HL-60/S4 treated with retinoic acid at 250 ng/mL for 4 days and 3 days (cell line): ENCODE results near the gene AIF1L.
"Not testable (repeated sequence)": the region's sequence is repeated elsewhere in the genome, so short reads cannot be mapped to it uniquely, and the experiment has no call there.

ENCODE experiments used
- in situ Hi-C: fragments of 300-500 bp; cut with MboI; formaldehyde crosslinking; loops from 2 replicates; pipeline ENCODE4 v1.7.0; 2022; ENCODE audit warnings: low sequenced_read_pairs

Gene AIF1L

DNA sequence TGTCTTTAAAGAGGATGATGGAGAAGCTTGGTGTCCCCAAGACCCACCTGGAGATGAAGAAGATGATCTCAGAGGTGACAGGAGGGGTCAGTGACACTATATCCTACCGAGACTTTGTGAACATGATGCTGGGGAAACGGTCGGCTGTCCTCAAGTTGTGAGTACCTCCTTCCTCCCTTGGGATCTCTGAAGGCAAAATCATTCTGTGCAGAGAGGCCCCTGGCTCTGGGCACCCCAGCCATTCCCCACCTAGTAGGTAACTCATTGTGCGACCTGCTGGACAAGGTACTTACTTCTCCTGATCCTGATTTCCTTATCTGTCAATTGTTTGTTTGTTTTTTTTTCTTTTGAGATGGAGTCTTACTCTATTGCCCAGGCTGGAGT is 21.4 kb downstream of the AIF1L start:
- in situ Hi-C loops, result no loop called here

DNA sequence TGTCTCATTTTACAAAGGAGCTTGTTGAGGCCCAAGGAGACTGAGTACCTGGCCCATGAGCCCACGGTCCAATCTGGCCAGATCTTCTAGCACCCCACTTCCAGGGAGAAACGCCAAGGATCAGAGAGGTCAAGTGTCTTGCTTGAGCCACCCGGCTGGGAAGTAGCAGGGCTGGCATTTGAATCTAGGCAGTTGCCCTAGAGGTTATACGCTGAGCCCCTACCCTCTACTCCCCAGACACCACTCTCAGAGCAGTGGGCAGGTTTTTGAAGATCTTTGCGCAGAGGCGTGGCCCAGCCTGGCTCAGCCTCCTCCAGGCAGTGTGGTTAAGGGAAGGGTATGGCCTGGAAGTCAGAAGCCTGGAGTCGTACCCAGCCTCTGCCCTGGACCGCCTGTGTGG is 23.3 kb downstream of the AIF1L start:
- in situ Hi-C loops, result no loop called here

DNA sequence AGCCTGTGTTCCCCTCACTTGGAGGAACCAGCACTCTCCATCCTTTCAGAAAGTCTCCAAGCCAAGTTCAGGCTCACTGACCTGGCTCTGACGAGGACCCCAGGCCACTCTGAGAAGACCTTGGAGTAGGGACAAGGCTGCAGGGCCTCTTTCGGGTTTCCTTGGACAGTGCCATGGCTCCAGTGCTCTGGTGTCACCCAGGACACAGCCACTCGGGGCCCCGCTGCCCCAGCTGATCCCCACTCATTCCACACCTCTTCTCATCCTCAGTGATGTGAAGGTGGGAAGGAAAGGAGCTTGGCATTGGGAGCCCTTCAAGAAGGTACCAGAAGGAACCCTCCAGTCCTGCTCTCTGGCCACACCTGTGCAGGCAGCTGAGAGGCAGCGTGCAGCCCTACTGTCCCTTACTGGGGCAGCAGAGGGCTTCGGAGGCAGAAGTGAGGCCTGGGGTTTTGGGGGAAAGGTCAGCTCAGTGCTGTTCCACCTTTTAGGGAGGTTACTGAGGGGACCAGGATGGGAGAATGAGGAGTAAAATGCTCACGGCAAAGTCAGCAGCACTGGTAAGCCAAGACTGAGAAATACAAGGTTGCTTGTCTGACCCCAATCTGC is 24.4 kb downstream of the AIF1L start:
- in situ Hi-C loops, result no loop called here

DNA sequence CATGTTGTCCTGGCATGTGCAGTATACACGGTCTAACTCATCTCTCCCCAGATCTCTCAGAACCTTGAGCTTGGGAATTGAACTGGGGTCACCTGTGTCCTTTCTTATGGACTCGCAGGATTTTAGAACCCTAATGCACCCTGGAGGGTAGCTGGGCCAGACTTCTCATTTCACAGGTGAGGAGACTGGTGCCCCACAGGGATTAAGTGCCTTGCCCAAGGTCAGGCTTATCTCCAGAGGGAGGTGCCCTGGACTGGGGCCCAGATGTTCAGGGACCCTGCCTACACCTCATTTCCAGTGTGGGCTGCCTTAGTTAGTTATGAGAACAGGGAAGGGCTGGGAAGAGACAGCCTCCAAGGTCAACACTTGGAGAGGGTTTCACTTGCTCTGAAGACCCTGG is 25.0 kb downstream of the AIF1L start:
- in situ Hi-C loops, result no loop called here

DNA sequence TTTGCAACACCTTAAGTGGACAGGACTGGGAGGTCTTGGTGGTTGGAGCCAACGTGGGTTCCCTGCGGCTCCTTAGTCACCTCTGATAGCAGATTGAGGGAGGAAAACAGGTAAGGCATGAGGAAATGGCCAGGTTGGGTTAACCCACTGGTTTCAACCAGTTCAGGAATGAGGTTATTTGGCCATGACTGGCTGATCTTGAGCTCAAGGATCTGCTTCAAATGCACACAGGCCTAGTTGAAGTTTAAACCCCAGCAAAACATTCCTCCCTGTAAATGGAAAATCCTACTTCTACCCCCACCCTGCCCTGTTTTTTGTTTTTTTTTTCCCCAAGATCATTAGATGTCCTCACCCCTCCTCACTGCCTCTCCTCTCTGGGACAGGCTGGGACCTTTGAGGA is 25.8 kb downstream of the AIF1L start:
- in situ Hi-C loops, result no loop called here

DNA sequence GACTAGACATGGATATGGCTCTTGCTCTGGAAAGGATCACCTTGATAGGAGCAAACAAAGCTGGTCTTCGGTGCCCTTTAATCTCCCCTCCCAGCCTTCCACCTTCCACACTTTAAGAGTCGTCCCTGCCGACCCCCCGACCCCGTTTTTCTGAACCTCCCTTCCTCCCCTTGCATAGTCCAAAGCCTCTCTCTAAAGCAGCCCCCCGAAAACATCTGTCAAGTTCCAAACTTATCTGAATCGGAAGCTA is 28.6 kb downstream of the AIF1L start:
- in situ Hi-C loops, result loop anchor here (25.0 kb wide), 1 partner anchor 1212 kb away; no protein-coding TSS in a partner anchor

DNA sequence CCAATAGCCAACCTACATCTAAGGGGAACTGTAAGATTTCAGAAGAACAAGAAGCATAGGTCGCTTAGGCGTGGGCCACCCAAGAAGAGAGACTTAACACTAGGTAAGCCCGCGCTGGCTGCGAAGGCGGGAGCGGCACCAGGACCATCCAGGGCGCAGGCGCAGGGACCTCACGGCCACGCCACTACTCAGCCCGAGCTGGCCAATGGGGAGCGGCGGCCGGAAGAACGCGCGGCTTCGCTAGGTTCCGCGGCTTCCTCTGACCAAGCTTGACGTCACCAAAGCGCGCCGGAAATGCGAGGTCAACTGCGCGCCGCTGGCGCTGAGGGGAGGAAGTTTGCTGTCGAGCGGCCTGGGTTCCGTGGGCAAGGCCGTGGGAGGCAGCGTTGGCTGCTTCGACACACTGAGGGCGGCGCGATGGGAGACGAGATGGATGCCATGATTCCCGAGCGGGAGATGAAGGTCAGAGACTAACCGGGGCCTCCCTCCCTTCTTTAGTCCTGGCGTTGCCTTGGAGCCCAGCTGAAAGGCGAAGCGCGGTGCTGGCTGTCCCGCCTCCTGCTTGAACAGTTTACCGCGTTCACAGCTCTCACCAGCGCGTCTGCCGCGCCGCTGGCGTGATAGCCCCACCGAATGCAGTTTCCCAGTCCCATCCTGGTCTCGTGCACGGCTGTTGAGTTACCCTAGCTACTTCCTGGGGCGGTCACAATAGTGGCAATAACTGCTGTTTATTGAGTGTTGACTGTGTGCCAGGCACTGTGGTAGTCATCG is 29.1 kb downstream of the AIF1L start, which contains the start of gene NUP214:
TSS of gene NUP214 (plus strand) at position 299 of the 771 bp plus-strand sequence. CDS start at position 418, 119 bp downstream.
- in situ Hi-C loops, result loop anchor here (25.0 kb wide), 1 partner anchor 1212 kb away; no protein-coding TSS in a partner anchor

DNA sequence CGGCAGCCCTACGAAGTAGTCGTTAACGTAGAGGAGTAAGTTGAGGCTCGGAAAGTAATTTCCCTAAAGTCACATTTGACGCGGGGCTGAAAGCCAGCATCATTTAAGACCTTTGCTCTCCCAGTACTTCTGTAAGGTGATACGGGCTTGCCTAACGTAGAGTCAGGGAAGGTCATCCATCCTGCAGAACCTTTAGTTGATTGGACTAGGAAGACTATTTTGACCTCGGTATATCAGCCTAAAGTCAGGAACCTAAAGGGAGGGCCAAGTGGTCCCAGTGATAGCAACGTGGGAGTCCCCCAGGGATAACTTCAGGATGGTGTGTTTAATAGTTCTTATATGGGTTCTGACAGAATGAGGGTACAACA is 29.7 kb downstream of the AIF1L start:
- in situ Hi-C loops, result loop anchor here (25.0 kb wide), 1 partner anchor 1211 kb away; no protein-coding TSS in a partner anchor

DNA sequence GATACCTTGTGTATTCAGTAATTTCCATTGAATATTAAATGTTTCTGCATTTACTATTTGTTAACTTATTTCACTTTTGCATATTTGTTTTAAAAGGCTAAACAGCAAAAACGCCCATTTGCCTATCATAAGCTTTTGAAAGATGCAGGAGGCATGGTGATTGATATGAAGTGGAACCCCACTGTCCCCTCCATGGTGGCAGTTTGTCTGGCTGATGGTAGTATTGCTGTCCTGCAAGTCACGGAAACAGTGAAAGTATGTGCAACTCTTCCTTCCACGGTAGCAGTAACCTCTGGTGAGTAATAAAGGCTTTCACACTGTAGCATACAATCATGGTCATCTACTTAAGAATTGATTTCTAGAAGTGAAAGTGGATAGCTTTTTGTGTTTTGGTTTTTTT is 32.9 kb downstream of the AIF1L start:
- in situ Hi-C loops, result loop anchor here (25.0 kb wide), 1 partner anchor 1208 kb away; no protein-coding TSS in a partner anchor

DNA sequence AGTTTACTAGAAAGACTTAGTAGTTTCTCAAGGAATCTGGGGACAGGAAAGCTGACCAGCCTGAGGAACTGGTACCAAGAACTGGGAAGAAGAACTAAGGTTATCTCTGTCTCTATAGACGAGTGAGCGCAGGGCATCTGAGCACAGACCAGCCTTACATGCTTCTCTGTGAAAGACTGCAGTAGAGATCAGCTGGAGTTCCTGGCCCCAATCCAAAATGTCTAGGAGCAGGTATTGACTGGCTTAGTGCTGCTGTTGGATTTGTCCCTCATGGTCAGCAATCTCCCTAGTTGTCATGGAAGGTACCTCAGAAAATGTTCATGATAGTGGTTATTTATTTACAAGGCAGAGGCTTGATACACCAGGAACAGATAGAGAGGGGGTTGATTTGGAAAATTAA is 42.3 kb downstream of the AIF1L start:
- in situ Hi-C loops, result loop anchor here (25.0 kb wide), 1 partner anchor 1199 kb away; no protein-coding TSS in a partner anchor

DNA sequence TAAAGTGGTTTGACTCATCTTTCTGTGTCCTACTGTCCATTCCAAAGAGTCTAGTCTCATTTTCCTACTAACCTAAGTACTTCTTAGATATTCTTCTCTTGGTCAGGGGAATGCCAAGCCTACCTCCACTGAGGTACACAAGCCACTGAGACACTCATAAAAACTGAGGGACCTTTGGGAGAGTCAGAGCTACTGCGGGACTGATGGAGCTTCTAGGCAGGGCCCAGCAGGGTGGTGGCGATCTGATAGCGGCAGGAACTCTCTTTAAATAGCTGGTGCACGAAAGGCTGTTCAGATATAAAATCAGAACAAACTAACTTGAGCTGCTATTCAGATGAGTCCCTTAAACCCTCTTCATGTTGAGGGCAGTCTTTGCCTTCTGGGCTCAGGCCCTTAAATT is 43.8 kb downstream of the AIF1L start:
- in situ Hi-C loops, result loop anchor here (25.0 kb wide), 1 partner anchor 1197 kb away; no protein-coding TSS in a partner anchor

DNA sequence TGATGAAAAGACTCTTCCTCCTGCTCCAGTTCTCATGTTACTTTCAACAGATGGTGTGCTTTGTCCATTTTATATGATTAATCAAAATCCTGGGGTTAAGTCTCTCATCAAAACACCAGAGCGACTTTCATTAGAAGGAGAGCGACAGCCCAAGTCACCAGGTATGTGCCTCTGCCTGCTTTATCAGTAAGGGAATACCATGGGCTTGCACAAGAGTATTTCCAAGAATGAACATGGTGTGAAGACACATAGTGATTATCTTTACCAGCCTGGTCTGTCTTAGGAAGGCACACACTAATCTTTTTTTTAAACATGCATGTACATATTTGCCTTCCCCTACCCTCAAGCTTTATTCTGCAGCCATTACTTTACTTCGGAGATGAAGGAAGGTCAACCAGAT is 44.2 kb downstream of the AIF1L start:
- in situ Hi-C loops, result loop anchor here (25.0 kb wide), 1 partner anchor 1197 kb away; no protein-coding TSS in a partner anchor

DNA sequence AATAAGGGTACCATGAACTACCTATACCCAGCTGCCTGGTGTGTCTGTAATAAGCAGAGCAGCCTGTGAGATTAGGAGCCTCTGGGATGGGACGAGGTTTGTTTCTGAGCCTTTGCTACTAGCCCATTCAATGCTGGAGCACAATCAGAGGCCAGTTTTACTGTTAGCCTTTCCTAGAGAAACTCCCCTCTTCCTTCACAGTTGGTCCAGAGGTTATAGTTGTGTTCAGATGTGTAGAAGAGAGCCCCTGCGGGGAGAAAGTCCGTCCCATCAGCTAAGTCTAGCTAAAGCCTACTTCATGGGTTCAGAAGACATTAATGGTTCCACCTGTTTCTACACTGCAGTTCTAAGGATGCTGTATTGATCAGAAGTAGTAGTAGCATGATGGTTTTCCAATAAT is 45.8 kb downstream of the AIF1L start:
- in situ Hi-C loops, result loop anchor here (25.0 kb wide), 1 partner anchor 1195 kb away; no protein-coding TSS in a partner anchor

DNA sequence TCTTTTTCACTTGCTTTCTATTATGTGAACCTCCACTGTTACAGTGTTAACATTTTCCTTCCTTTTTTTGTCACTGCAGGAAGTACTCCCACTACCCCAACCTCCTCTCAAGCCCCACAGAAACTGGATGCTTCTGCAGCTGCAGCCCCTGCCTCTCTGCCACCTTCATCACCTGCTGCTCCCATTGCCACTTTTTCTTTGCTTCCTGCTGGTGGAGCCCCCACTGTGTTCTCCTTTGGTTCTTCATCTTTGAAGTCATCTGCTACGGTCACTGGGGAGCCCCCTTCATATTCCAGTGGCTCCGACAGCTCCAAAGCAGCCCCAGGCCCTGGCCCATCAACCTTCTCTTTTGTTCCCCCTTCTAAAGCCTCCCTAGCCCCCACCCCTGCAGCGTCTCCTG is 47.9 kb downstream of the AIF1L start:
- in situ Hi-C loops, result loop anchor here (25.0 kb wide), 1 partner anchor 1193 kb away; no protein-coding TSS in a partner anchor

DNA sequence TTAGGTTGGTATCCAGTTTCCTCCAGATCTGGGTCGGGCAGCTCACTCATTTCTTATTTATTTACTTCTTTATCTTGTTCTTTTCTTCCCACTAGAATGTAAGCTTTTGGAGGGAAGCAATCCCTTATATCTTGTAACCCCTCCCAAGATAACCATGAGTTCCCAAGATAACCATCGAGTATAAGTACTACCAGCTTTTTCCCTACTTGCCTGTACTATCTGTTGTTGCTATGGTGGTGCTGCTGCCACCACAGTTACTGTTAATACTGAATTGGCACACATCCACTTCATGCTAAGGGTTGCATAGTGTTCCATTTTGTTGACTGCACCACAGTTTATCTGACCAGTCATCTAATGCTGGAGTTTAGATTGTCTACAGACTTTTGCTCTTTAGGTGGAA is 48.9 kb downstream of the AIF1L start:
- in situ Hi-C loops, result loop anchor here (25.0 kb wide), 1 partner anchor 1192 kb away; no protein-coding TSS in a partner anchor

DNA sequence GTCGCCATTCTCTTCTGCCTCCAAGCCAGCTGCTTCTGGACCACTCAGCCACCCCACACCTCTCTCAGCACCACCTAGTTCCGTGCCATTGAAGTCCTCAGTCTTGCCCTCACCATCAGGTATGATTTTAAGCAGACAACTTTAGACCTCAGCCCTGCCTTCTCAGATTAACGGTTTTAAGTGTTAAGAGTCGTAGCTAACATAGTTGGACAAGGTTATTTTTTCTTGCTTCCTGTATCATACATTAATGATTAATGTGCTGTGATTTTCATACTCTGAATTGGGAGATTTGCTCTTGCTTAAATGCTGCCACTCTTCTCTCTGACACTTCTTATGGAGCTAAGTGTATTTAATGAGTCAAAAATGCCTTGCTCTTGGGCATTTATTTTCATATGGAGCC is 49.9 kb downstream of the AIF1L start:
- in situ Hi-C loops, result loop anchor here (25.0 kb wide), 1 partner anchor 1191 kb away; no protein-coding TSS in a partner anchor

DNA sequence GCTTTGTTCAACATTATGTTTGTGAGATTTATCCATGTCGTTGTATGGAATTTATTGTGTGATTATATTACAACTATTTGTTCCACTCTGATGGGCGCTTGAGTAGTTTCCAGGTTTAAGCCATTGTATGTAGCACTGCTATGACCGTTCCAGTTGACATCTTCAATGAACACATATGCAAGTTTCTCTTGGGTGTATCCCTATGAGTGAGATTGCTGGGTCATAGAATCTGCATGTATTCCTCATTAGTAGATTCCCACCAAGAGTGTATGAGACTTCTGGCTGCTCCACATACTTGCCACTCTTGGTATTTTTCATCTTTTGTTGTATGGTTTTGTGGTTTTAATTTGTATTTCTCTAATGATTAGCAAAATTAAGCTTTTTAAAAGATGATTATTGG is 51.9 kb downstream of the AIF1L start:
- in situ Hi-C loops, result loop anchor here (25.0 kb wide), 1 partner anchor 1189 kb away; no protein-coding TSS in a partner anchor

DNA sequence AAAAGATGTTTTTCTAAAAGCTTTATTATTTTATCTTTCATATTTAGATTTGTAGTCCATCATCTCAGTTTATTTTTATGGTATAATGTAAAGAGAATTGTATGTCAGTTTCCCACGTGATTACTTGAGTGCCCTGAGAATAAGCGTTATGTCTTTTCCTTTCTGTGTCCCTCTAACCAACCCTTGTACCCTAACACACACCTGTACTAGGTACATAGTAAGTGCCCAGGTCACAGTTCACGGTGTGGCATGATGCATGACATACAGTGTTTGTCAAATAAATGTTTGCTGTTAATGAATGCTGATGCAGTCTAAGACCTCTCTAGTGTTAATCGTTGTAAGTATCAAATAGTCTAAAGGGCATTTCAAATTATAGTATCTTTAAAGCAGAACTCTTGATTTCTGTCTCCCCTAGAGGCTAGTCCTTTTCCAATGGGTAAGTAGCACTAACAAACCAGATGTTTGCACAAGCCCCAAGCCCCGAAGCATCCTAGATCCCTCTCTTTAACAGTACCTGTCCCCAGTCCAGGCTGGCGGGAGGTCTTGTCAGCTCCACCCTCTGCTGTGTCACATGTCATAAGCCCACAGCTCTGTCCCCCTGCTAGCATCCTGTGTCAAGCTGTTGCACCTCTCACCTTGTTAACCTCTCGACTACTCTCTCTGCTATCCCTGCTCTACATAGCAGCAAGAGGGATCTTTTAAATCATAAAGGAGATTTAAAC is 52.8 kb downstream of the AIF1L start:
- in situ Hi-C loops, result loop anchor here (25.0 kb wide), 1 partner anchor 1188 kb away; no protein-coding TSS in a partner anchor

DNA sequence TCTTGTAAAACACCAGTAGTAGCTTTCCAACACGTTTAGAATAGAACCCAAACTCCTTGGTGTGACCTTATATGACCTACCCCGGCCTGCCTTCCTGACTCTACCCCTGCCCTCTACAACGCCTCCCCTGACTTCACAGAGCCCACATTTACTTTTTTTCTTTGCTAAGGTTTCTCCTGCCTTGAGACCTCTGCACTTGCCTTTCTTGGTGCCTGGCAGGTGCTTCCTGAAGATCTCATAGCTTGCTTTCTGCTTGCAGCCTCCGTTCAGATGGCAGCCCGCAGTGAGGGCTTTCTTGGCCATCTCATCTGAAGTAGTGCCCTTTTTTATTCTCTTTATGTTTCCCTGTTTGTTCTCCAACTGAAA is 53.3 kb downstream of the AIF1L start:
- in situ Hi-C loops, result loop anchor here (25.0 kb wide), 1 partner anchor 1188 kb away; no protein-coding TSS in a partner anchor

DNA sequence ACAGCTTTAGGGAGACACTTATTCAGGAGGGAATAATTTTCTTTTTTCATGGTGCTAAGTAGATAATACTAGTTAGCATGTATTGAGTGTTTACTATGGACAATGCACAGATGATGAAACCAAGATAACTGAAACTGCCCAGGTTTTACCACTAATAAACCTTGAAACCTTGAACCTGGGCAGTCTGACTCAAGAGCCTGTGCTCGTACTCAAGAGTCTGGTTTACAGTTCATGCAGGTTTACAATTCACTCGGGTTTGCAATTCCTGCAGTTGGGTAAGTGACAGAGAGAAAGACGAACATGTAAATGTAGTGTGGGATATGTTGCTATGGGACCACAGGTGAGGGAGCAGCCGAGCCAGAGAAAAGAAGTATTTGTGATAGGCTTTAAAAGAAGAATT is 57.3 kb downstream of the AIF1L start:
- in situ Hi-C loops, result no loop called here

DNA sequence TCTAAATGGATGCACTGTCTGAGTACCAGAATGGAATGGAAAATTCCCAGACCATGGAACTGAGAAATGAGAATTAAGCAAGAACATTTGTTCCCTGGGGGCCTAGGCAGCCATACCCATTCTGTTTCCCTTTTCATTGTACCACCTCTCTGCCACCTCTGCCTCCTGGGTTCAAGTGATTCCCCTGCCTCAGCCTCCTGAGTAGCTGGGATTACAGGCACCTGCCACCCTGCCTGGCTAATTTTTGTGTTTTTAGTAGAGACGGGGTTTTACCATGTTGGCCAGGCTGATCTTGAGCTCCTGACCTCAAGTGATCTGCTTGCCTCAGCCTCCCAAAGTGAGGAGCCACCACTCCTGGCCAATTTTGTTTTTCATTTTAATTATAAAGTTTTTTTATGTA is 62.3 kb downstream of the AIF1L start:
- in situ Hi-C loops, result not testable (repeated sequence)
